Measurements from ENCODE around the gene ZNF770.

DNA sequence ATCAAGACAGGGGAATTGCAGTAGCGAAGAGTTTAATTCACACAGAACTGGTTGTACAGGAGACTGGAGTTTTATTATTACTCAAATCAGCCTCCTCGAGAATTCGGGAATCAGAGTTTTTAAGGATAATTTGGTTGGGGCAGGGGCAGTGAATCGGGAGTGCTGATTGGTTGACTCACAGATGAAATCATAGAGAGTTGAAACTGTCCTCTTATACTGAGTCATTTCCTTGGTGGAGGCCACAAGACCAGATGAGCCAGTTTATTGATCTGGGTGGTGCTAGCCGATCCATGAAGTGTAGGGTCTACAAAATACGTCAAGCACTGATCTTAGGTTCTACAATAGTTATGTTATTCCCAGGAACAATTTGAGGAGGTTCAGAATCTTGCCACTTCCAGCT, 5.3 kb upstream of the ZNF770 start:
- TF ChIP-seq, protein P1, sequence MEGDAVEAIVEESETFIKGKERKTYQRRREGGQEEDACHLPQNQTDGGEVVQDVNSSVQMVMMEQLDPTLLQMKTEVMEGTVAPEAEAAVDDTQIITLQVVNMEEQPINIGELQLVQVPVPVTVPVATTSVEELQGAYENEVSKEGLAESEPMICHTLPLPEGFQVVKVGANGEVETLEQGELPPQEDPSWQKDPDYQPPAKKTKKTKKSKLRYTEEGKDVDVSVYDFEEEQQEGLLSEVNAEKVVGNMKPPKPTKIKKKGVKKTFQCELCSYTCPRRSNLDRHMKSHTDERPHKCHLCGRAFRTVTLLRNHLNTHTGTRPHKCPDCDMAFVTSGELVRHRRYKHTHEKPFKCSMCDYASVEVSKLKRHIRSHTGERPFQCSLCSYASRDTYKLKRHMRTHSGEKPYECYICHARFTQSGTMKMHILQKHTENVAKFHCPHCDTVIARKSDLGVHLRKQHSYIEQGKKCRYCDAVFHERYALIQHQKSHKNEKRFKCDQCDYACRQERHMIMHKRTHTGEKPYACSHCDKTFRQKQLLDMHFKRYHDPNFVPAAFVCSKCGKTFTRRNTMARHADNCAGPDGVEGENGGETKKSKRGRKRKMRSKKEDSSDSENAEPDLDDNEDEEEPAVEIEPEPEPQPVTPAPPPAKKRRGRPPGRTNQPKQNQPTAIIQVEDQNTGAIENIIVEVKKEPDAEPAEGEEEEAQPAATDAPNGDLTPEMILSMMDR (conservative IDR thresholded peaks at IDR 0.05 in 1 of 2, IDR thresholded peaks at IDR 0.05 in 1 of 2; ENCODE audit: extremely low read depth in 1 of 2, insufficient read depth in 1 of 2, low read depth in 1 of 2, low read length in 2 of 2) = no peak
- no peak for TF ChIP-seq EZH2 (IDR thresholded peaks at IDR 0.05; ENCODE audit: borderline replicate concordance, low read length)

Data from mammary epithelial cell (primary cell).